ENCODE measurements around the gene EPN2. TPM values are rescaled to one million over a fixed set of nuclear protein-coding genes. Genes with fewer than 3 reads are reported as not detected.
"Not testable (repeated sequence)": the region's sequence is repeated elsewhere in the genome, so short reads cannot be mapped to it uniquely, and the experiment has no call there.

EPN2 gene
- 10 to 100 TPM; 28.8 to 67.7 TPM for total RNA-seq

DNA sequence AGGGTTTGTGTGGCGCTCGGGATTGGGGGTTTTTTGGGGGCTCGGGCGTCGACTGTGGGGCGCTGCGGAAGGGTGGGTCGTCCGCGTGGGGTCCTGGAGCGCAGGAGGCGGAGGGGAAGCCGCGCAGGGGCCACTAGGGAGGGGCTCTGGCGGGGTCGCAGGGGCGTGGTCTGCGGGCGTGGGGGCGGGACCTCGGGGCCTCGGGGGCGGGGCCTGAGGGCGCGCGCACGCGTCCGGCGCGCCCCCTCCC is at the start of gene EPN2:
Gene EPN2 (plus strand): TSS at position 228 of the 250 bp plus-strand sequence. CDS start 45,754 bp downstream, outside the sequence.
- WGBS: no CpG with 5 or more reads among the region's 31 CpGs
- H3K36me3 ChIP-seq; H3K9me3 ChIP-seq; H3K27me3 ChIP-seq (replicated peaks; ENCODE audit: insufficient read depth); H3K4me1 ChIP-seq (replicated peaks); intact Hi-C loops (cut with DNase I): not testable (repeated sequence)
- DNase-seq (ENCODE audit: low spot score): peak; percentile 51
- H3K27ac ChIP-seq: peak within 1 kb of the TSS; percentile 94 to 96
- peak within 1 kb of the TSS; percentile 95 to 99 for H3K4me3 ChIP-seq

DNA sequence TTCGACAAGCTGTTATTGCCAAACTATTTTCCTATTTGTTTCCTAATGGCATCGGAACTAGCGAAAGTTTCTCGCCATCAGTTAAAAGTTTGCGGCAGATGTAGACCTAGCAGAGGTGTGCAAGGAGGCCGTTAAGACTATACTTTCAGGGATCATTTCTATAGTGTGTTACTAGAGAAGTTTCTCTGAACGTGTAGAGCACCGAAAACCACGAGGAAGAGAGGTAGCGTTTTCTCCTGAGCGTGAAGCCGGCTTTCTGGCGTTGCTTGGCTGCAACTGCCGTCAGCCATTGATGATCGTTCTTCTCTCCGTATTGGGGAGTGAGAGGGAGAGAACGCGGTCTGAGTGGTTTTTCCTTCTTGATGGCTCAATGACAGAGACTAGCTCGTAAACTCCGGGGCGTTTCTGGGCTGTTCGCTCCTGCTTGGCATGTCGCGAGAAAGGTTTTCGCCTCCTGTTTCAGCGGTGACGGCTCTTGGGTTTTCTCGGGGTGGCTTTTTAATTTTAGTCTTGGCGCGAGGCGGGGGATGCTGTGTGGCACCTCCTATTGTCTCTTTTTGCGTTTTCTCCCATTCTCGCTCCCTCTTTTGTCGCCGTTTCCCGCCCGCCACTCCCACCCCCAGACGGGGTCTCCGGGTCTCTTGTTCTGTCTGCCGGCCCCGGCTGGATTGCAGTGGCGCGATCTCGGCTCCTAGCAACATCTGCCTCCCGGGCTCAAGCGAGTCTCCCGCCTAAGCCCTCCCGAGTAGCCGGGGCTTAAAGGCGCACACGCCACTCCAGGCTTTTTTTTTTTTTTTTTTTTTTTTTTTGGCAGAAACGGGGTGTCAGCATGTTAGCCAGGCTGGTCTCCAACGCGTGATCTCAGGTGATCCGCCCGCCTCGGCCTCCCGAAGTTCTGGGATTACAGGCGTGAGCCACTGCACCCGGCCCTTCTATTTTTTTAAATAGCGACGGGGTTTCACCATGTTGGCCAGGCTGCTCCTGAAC is 49.0 kb upstream of the EPN2 start:
- H3K27ac ChIP-seq: peak overlapping the region in 1 of 2 donors; percentile 78
- TF ChIP-seq POLR2AphosphoS5 (IDR thresholded peaks at IDR 0.05): peak; percentile 71
- H3K9me3 ChIP-seq; DNase-seq (ENCODE audit: low spot score); H3K27me3 ChIP-seq (replicated peaks; ENCODE audit: insufficient read depth); H3K36me3 ChIP-seq; intact Hi-C loops (cut with DNase I); H3K4me1 ChIP-seq (replicated peaks); H3K4me3 ChIP-seq: not testable (repeated sequence)
- WGBS: 0% methylated on average over 13 of the region's 62 CpGs

DNA sequence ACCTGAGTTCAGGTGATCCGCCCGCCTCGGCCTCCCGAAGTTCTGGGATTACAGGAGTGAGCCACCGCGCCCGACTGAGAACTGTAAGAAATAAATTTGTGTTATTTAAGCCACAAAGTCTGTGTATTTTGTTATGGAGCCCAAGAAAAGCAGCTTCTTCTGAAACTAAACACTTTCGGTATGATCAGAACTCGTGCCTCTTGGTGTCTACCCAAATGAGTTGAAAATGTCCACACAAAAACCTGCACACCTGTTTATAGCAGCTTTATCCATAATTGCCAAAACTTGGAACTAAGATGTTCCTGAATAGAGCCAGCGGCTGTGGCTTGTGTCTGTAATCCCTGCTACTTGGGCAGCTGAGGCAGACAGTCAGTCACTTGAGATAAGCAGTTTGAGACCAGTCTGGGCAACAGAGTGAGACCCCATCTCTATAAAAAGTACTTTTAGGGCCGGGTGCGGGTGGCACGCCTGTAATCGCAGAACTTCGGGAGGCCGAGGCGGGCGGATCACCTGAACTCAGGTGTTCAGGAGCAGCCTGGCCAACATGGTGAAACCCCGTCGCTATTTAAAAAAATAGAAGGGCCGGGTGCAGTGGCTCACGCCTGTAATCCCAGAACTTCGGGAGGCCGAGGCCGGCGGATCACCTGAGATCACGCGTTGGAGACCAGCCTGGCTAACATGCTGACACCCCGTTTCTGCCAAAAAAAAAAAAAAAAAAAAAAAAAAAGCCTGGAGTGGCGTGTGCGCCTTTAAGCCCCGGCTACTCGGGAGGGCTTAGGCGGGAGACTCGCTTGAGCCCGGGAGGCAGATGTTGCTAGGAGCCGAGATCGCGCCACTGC is 48.1 kb upstream of the EPN2 start:
- DNase-seq (ENCODE audit: low spot score); H3K4me1 ChIP-seq (replicated peaks); H3K36me3 ChIP-seq; intact Hi-C loops (cut with DNase I); H3K27me3 ChIP-seq (replicated peaks; ENCODE audit: insufficient read depth); H3K4me3 ChIP-seq; H3K9me3 ChIP-seq; H3K27ac ChIP-seq: not testable (repeated sequence)
- no CpG with 5 or more reads among the region's 39 CpGs for WGBS

DNA sequence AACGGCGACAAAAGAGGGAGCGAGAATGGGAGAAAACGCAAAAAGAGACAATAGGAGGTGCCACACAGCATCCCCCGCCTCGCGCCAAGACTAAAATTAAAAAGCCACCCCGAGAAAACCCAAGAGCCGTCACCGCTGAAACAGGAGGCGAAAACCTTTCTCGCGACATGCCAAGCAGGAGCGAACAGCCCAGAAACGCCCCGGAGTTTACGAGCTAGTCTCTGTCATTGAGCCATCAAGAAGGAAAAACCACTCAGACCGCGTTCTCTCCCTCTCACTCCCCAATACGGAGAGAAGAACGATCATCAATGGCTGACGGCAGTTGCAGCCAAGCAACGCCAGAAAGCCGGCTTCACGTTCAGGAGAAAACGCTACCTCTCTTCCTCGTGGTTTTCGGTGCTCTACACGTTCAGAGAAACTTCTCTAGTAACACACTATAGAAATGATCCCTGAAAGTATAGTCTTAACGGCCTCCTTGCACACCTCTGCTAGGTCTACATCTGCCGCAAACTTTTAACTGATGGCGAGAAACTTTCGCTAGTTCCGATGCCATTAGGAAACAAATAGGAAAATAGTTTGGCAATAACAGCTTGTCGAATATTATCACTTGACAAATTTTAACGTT is 47.3 kb upstream of the EPN2 start:
- H3K27me3 ChIP-seq (replicated peaks; ENCODE audit: insufficient read depth); intact Hi-C loops (cut with DNase I); H3K4me3 ChIP-seq; H3K36me3 ChIP-seq; H3K27ac ChIP-seq; H3K4me1 ChIP-seq (replicated peaks); DNase-seq (ENCODE audit: low spot score); H3K9me3 ChIP-seq: not testable (repeated sequence)
- no CpG with 5 or more reads among the region's 36 CpGs for WGBS

DNA sequence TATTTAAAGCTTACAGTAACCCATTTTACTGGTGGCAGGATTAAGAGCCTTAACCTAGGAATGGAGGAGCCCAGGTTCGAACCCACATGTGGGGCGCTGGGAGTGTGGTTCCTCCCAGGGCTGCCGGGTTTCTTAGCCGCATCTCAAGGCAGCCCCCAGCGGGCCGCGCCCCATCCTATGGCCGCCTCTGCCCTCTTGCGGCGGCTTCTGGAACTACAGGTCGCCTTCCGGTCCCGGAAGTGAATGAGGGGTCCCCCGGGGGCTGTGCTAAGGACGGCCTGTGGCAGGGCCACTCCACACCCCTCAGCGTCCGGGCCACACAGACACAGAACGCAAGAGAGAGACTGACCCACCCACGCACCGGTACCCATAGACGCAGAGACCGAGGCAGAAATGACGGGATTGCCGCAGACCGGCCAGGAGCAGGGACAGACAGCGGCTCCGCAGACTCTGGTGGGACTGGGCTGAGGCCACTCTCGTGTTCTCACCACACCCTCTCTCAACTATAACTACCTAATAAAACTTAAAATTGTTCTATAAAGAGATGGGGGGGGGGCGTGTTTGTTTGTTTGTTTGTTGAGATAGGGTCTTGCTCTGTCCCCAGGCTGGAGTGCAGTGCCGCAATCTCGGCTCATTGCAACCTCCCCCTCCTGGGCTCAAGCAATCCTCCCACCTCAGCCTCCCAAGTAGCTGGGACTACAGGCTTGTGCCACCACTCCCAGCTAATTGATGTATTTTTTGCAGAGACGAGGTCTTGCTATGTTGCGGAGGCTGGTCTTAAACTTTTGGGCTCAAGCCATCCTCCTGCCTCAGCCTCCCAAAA is 40.6 kb upstream of the EPN2 start:
- H3K36me3 ChIP-seq; intact Hi-C loops (cut with DNase I); H3K4me1 ChIP-seq (replicated peaks); DNase-seq (ENCODE audit: low spot score); H3K27me3 ChIP-seq (replicated peaks; ENCODE audit: insufficient read depth); H3K27ac ChIP-seq; H3K9me3 ChIP-seq: not testable (repeated sequence)
- 0% methylated on average over 2 of the region's 33 CpGs for WGBS
- peak overlapping the region in 1 of 2 donors; percentile 23 for H3K4me3 ChIP-seq

DNA sequence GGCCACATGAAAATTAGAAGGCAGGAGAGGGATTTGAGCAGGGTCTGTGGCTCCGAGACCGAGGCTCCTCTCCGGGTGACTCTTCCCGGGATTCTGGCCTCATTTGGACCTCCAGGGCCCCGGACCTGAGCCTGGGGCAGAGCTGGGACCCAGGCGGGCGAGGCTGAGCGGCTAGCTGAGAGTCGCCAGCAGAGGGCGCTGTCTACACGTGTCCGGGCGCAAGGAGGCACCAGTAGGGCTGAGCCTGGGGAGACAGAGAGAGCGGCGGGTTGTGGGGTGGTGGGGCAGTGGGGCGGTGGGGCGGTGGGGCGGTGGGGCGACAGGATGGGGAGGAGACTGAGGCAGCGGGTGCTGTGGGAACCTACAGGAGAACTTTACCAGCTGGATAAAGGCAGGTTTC is 34.7 kb upstream of the EPN2 start:
- DNase-seq (ENCODE audit: low spot score); H3K9me3 ChIP-seq; H3K27ac ChIP-seq; H3K4me1 ChIP-seq (replicated peaks); intact Hi-C loops (cut with DNase I); H3K36me3 ChIP-seq; H3K27me3 ChIP-seq (replicated peaks; ENCODE audit: insufficient read depth); H3K4me3 ChIP-seq: not testable (repeated sequence)
- WGBS: no CpG with 5 or more reads among the region's 20 CpGs

DNA sequence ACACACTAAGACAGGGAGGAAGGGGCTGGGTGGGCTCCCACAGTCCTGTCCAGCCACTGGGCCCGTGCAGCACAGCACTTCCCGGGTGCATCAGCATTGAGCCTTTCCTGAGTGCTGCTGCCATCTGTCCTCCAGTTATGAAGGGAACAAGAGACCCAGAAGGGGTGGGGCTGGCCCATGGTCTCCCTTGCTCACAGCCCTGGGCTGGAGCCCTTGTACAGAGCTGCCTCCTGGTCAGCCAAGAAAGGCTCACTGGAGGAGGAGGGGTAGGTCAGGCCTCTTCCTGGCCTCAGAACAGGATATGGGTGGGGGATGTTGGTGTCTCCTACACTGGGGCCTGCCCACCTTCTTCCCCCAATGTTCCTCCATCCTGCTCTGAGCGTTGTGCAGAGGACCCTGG is 33.7 kb upstream of the EPN2 start:
- H3K27ac ChIP-seq; H3K36me3 ChIP-seq; H3K27me3 ChIP-seq (replicated peaks; ENCODE audit: insufficient read depth); H3K9me3 ChIP-seq; intact Hi-C loops (cut with DNase I); H3K4me3 ChIP-seq; H3K4me1 ChIP-seq (replicated peaks); DNase-seq (ENCODE audit: low spot score): not testable (repeated sequence)
- no CpG with 5 or more reads among the region's 3 CpGs for WGBS

DNA sequence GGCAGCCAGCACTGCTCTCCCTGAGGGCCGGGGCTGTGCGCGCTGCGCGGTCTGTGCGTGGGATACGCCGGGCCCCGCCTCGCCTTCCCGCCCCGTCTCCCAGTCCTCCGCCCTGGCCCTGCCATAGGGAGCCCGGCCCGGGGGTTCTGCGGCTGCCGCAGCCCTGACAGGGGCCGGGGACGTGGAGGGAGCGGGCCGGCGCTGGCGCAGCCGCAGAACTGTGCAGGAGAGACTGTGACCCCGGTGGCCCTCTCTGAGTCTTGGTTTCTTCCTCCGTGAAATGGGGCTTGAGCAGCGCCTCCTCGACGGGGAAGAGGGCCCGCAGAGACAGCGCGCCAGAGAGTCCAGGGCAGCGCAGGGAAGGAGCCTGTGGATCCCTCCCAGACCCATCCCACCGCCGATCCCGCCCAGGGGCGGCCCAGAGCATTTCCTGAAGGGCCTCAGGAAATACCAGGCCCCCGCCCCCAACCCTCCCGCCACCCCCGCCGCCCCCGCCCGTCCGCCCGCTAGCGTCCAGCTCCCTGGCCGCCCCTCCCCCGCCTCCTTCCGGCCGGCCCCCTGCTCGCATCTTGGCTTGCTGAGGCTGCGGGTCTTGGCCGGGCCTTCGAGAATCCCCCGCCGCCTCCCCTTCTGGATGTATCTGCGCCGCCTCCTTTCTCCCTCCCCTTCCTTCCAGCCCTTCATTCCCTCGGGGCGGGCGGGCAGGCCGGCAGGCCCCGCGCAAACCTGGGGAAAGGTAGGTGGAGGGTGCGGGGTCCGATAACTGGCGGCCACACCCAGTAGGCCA is 21.9 kb upstream of the EPN2 start:
- H3K27ac ChIP-seq; H3K27me3 ChIP-seq (replicated peaks; ENCODE audit: insufficient read depth); H3K4me1 ChIP-seq (replicated peaks); H3K36me3 ChIP-seq; DNase-seq (ENCODE audit: low spot score); intact Hi-C loops (cut with DNase I); H3K4me3 ChIP-seq; H3K9me3 ChIP-seq: not testable (repeated sequence)
- WGBS: no CpG with 5 or more reads among the region's 67 CpGs

DNA sequence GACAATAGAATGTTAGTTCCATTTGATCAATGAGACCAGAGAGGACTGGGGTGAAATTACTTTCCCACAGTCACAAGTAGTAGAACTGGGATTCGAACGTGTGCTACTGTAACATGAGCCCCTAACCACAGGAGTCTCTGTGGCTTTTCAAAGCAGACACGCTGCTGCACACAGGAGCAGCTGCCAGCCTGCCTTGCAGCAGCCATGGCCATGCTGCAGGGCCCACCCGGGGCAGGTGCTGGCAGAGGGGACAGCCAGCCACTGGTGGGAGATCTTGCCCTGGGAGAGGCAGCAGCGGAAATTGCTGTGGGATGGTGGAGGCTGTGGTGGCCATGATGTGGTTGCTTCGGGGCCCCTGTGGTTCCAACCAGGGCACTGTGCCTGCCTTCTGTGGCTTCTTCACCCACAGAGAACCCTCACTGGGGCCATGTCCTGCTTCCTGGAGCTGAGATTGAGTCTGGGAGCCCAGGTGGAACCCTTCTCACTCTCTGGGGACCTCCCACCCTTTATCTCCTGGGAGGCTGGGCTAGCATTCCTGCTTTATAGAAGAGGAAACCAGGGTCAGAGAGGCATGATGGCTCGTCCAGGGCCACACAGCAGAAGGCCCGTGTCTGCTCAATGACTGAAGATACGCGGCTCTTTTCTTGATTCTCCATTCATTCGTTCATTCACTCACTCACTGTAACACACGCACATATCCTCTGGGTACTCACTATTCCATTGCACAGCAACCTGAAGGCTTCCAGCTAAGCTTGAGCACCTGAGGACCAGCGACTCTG is 20.8 kb upstream of the EPN2 start:
- H3K4me1 ChIP-seq (replicated peaks); H3K27me3 ChIP-seq (replicated peaks; ENCODE audit: insufficient read depth); DNase-seq (ENCODE audit: low spot score); H3K36me3 ChIP-seq; H3K9me3 ChIP-seq; H3K4me3 ChIP-seq; intact Hi-C loops (cut with DNase I); H3K27ac ChIP-seq: not testable (repeated sequence)
- no CpG with 5 or more reads among the region's 13 CpGs for WGBS

DNA sequence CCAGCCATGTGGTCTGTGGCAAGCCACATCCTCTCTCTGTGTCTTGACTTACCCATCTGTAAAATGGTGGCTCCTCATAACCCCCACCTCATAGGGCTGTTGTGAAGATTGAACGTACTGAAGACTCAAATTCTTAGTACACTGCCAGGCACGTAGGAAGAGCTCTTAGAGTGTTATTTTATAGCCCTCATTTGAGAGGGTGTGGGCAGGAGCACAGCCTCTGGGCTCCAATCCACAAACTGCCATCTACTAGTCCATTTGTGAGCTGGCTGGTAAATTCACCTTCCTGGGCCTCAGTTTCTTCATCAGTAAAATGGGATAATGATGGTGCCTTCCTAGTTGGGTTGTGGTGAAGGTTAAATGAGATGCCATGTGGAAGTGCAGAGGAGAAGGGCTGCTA is 18.3 kb upstream of the EPN2 start:
- intact Hi-C loops (cut with DNase I): not testable (repeated sequence)
- WGBS: no CpG with 5 or more reads among the region's 2 CpGs

More for the DNA sequence above, 18.3 kb upstream of the EPN2 start:
- H3K4me1 ChIP-seq (replicated peaks); DNase-seq (ENCODE audit: low spot score); H3K9me3 ChIP-seq; H3K4me3 ChIP-seq; H3K36me3 ChIP-seq; H3K27me3 ChIP-seq (replicated peaks; ENCODE audit: insufficient read depth); H3K27ac ChIP-seq: not testable (repeated sequence)
